ENCODE results near the gene SPOCK1.

SPOCK1 gene

GRCh38 chr5:137294604-137295003 lies 204.5 kb downstream of the SPOCK1 start:
- DNase-seq (ENCODE audit: low read depth) = no peak

DNA sequence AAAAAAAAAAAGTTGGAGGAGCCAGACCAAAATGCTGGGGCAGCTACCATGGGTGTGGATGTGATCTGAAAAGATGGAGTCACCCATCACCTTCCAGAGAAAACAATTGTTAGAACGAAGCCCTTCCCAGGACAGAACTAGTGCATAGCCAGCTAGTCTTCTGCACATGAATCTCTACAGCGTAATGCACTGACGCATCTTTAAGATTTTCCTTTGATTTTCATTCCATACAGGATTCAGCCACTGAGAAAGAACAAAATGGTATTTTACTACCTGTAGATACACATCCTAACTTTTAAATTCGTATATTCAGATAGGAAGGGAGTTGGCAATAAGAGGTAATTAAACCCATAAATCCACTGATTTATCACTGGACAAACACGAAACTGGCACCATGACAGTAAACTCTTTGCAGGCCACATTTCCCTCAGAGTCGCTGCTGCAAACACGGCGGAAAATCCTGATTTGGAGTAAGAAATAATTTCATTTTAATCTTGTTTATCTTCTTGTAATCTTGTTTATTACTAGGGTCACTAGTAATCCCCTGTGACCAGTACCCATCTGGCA lies 206.6 kb downstream of the SPOCK1 start:
- no peak for DNase-seq (ENCODE audit: low read depth)

DNA sequence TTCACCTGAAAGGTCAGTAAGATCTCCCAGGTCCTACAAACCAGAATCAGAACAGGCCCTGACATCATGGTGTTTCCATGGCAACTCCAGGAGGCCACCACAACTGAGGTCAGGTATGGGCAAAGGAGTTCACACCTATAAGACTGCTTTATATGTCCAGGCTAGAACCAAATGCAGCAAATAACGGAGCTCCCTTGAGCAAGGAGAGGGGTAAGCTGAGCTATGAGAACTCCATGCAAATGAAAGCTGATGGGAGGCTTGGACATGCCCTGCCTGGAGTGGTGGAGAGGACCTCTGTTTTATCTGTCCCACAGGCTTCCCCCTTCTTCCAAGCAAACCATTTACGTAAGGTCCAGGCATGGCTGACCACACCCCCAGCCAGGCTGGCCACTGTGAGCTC lies 207.7 kb downstream of the SPOCK1 start:
- no peak for DNase-seq (ENCODE audit: low read depth)

DNA sequence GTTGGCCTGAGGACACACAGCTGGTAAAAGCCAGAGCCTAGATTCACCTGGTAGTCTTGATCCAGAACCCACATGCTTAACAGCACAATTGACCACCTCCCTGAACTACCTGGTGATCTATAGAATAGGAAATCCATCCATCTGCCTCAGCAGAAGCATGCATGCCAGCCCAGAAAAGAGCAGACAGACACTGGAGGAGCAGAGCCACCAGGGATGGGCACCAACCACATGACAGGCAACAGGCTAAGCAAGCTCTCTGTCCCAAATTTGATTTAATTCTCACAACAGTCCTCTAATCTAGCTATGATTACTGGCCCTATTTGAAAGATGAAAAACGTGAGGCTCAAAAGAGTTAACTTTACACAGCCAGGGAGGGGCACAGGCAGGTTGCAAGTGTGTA lies 208.1 kb downstream of the SPOCK1 start:
- DNase-seq (ENCODE audit: low read depth) = no peak

- DNase-seq (ENCODE audit: low read depth) = no peak
Observed at GRCh38 chr5:137290373-137290772, 208.8 kb downstream of the SPOCK1 start.

GRCh38 chr5:137289856-137290255 lies 209.3 kb downstream of the SPOCK1 start:
- no peak for DNase-seq (ENCODE audit: low read depth)

- no peak for DNase-seq (ENCODE audit: low read depth)
Observed at GRCh38 chr5:137287569-137287968, 211.6 kb downstream of the SPOCK1 start.

GRCh38 chr5:137286025-137286610 lies 213.0 kb downstream of the SPOCK1 start:
- DNase-seq (ENCODE audit: low read depth) = no peak

- DNase-seq (ENCODE audit: low read depth) = no peak
Observed at GRCh38 chr5:137283801-137284200, 215.3 kb downstream of the SPOCK1 start.

GRCh38 chr5:137282216-137282615 lies 216.9 kb downstream of the SPOCK1 start:
- DNase-seq (ENCODE audit: low read depth) = no peak

- no peak for DNase-seq (ENCODE audit: low read depth)
Observed at GRCh38 chr5:137281201-137281600, 217.9 kb downstream of the SPOCK1 start.

DNA sequence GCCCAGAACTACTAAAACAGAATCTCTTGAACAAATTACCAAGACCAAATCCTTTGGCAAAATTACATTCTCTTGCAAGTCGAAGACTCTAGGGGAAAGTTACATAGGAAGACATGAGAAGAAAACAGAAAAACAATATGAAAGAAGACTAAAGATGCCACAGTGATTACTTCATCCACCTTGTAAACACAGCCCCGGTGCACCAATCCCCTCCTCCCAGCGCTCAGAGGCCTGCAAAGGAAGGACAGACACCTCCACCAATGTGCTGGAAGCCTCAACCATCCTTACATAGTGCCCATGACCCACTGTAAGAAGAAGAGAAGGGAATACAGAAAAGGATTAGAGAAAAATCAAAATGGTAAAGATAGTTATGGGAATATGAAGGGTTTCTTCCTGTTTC lies 218.5 kb downstream of the SPOCK1 start:
- DNase-seq (ENCODE audit: low read depth) = no peak

- DNase-seq (ENCODE audit: low read depth) = no peak
Observed at GRCh38 chr5:137279521-137280231, 219.4 kb downstream of the SPOCK1 start.

DNA sequence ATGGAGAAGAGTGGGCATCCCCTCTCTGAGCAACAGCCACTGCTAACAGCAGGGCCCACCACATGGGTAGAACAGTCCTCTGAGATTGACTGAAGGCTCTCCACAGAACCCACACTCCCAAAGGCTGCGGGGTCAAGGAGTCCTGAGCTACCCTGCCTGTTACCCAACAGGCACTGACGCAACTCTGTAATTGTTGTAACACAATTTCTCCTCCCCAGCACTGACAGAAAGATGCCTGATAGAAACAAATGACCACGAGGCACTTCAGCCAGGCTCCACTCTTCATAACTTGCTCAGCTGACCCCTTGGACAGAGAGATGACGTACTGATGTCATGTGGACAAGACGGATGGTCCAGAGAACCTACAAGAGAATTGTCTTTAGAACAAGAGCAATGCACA lies 220.7 kb downstream of the SPOCK1 start:
- no peak for DNase-seq (ENCODE audit: low read depth)

DNA sequence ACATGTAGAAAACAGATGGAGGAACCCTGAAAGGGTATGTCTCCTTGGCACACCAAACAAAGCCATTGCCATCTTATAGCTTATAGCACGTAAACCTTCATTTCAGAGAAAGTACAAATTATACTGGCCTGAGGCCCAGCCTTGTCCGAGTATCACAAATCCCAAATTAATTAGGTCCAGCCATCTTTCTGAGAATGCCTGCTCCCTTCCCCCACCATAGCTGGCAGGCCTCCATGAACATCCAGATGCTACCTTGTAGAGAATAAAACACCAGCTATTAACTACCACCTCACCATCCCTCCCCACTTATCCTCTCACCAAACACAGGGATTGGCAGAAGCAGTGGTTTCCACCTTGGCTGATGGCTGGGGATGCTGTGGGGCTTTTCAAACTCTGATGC lies 224.0 kb downstream of the SPOCK1 start:
- DNase-seq (ENCODE audit: low read depth) = no peak

DNA sequence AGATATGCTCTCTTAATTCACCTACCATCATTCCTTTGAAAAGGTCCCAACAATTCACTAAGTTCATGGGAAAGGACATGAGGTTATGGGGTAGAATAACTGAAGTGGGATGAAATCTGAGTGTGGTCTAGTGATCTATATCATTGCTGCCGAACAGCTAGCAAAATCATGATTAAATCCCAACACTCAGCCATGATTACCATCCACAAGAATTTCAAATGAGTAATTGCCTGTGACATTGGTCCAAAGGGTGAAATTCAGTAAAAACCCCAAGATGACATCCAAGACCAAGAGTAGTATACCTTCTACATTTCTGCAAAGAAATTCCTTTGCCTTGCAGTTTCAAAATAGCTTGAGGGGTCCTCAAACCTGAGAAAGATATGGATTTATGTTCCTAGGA lies 225.6 kb downstream of the SPOCK1 start:
- DNase-seq (ENCODE audit: low read depth) = peak; percentile 50

- no peak for DNase-seq (ENCODE audit: low read depth)
Observed at GRCh38 chr5:137272831-137273230, 226.3 kb downstream of the SPOCK1 start.

DNA sequence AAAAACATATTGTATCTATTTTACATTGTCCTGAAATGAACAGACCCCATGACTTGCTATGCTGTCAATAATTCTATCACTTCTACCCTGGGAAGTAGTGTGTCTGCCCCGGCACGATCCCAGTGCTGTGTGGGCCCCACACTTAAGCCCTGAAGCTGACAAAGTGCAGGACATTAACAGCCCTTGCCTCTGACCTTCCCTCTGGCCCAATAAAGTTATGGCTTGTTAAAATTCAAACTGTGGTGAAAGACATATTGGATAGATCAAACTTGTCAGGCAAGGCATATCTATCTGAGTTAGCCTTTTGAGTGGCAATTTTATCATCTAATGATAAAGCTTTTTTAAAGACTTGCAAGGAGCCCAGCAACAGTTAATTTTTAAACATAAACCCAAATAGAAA lies 229.2 kb downstream of the SPOCK1 start:
- DNase-seq (ENCODE audit: low read depth) = no peak

- DNase-seq (ENCODE audit: low read depth) = no peak
Observed at GRCh38 chr5:137269274-137269673, 229.9 kb downstream of the SPOCK1 start.

DNA sequence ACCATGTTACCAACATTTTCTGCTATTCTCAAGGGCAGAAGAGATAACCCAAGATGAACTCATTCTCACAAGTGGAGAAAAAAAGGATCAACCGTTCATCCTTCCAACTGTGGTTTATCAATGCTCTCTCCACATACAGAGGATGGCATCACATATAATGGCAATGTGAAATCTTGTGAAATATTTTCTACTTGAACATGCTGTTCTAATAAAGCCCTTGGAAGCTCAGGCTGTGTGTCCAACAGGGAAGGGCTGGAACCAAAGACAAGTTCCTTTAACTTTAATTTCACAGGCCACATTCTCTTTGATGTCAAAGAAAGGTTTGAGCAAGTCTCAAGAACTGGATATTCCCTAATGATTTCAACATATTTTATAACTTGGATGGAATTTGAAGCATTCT lies 230.5 kb downstream of the SPOCK1 start:
- DNase-seq (ENCODE audit: low read depth) = no peak

- no peak for DNase-seq (ENCODE audit: low read depth)
Observed at GRCh38 chr5:137266186-137266585, 232.9 kb downstream of the SPOCK1 start.

GRCh38 chr5:137265457-137265856 lies 233.7 kb downstream of the SPOCK1 start:
- DNase-seq (ENCODE audit: low read depth) = no peak

DNA sequence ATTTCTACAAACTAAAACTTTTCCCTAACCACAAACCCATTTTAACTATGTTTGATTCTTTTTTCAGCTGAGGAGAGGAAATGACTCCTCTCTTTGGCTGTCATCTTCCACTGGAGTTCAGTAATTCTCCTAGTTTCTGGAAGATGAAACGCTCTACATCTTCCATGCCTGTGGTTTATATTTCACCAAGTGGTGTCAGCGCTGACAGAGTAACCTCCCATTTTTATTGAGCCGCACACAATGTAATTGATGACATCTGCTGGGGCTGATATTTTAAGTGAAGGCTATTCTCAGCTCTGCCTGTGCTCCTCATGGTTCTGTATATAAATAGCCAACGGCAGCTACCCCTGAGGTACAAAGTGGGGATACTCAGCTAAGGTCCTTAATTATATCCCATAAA lies 234.6 kb downstream of the SPOCK1 start:
- peak; percentile 85 for DNase-seq (ENCODE audit: low read depth)

- DNase-seq (ENCODE audit: low read depth) = no peak
Observed at GRCh38 chr5:137264041-137264440, 235.1 kb downstream of the SPOCK1 start.
